HEK293 (cell line): ENCODE results near the gene PARL.

ENCODE experiments used
- CTCF ChIA-PET: fragments of 350-600 bp; formaldehyde crosslinking; extraction: SDS; loops from one replicate; lab custom pipeline; 2021; ENCODE audit warnings: antibody characterized with exemption; lab: Yijun Ruan, JAX
- POLR2A ChIA-PET: fragments of 300-600 bp; formaldehyde crosslinking; extraction: SDS; loops from one replicate; lab custom pipeline; 2020; ENCODE audit warnings: antibody characterized with exemption, inconsistent platforms; lab: Yijun Ruan, JAX
- H3K27ac ChIP-seq: fragments of 200-500 bp; sonication (Bioruptor generic); 2 replicates; pipeline ENCODE4 v1.5.1; 2014; ENCODE audit warnings: low read depth, low read length, control low read depth, inconsistent platforms; ENCODE audit errors: extremely low read depth
- H3K36me3 ChIP-seq, 2 experiments: fragments of 200-500 bp in 1 of 2; sonication (Bioruptor generic) in 1 of 2; 1 replicate in 1 of 2; 2 replicates in 1 of 2; pipeline ENCODE4 v1.5.1; 2014 to 2017; ENCODE audit warnings: inconsistent platforms in 2 of 2, low read length in 2 of 2; ENCODE audit not compliant: control insufficient read depth in 2 of 2, insufficient read depth in 1 of 2
- H3K4me1 ChIP-seq: fragments of 200-500 bp; sonication (Bioruptor generic); 2 replicates; pipeline ENCODE4 v1.5.1; 2014; ENCODE audit warnings: mild to moderate bottlenecking, low read length, inconsistent platforms; ENCODE audit not compliant: control insufficient read depth, insufficient read depth
- H3K4me3 ChIP-seq: 2 replicates; pipeline ENCODE4 v1.5.1; 2011; ENCODE audit warnings: low read depth, mild to moderate bottlenecking, control low read depth, low read length, moderate library complexity
- H3K9me3 ChIP-seq: fragments of 200-500 bp; sonication (Bioruptor generic); 2 replicates; pipeline ENCODE4 v1.5.1; 2014; ENCODE audit warnings: low read depth, low read length, inconsistent platforms; ENCODE audit not compliant: control insufficient read depth, insufficient read depth
- FEZF1 ChIP-seq: fragments of 450-650 bp; formaldehyde crosslinking; IDR thresholded peaks from 2 replicates; pipeline ENCODE4 v1.5.1; 2016; ENCODE audit warnings: missing biosample characterization, missing genetic modification characterization
- KLF1 ChIP-seq: fragments of 450-650 bp; formaldehyde crosslinking; IDR thresholded peaks from 2 replicates; pipeline ENCODE4 v1.5.1; 2016; ENCODE audit warnings: missing biosample characterization, missing genetic modification characterization
- KLF7 ChIP-seq: fragments of 450-650 bp; formaldehyde crosslinking; IDR thresholded peaks from 2 replicates; pipeline ENCODE4 v1.5.1; 2016; ENCODE audit warnings: missing biosample characterization, missing genetic modification characterization, borderline replicate concordance
- ZNF157 ChIP-seq: fragments of 450-650 bp; formaldehyde crosslinking; IDR thresholded peaks from 2 replicates; pipeline ENCODE4 v1.5.1; 2016; ENCODE audit warnings: missing biosample characterization, missing genetic modification characterization
- ZNF521 ChIP-seq: fragments of 450-650 bp; formaldehyde crosslinking; IDR thresholded peaks from 2 replicates; pipeline ENCODE4 v1.5.1; 2017; ENCODE audit warnings: missing biosample characterization, mild to moderate bottlenecking, missing genetic modification characterization
- ZNF585B ChIP-seq: fragments of 450-650 bp; formaldehyde crosslinking; IDR thresholded peaks from 2 replicates; pipeline ENCODE4 v1.5.1; 2016; ENCODE audit warnings: missing biosample characterization, missing genetic modification characterization
- ZNF624 ChIP-seq: fragments of 450-650 bp; formaldehyde crosslinking; IDR thresholded peaks from 2 replicates; pipeline ENCODE4 v1.5.1; 2017; ENCODE audit warnings: missing biosample characterization, missing genetic modification characterization
- ZNF837 ChIP-seq: fragments of 450-650 bp; formaldehyde crosslinking; IDR thresholded peaks from 2 replicates; pipeline ENCODE4 v1.5.1; 2016; ENCODE audit warnings: missing biosample characterization, missing genetic modification characterization
- TF ChIP-seq, protein P1 (sequence below): fragments of 450-650 bp; formaldehyde crosslinking; IDR thresholded peaks from 2 replicates; pipeline ENCODE4 v1.5.1; 2016; ENCODE audit warnings: missing biosample characterization, missing genetic modification characterization
- TF ChIP-seq, protein P2 (sequence below): fragments of 450-650 bp; formaldehyde crosslinking; IDR thresholded peaks from 2 replicates; pipeline ENCODE4; 2016; ENCODE audit warnings: missing biosample characterization, missing genetic modification characterization
- TF ChIP-seq, protein P3 (sequence below): fragments of 450-650 bp; formaldehyde crosslinking; IDR thresholded peaks from 2 replicates; pipeline ENCODE4 v1.5.1; 2017; ENCODE audit warnings: missing biosample characterization, missing genetic modification characterization
- TF ChIP-seq, protein P4 (sequence below): fragments of 450-650 bp; formaldehyde crosslinking; IDR thresholded peaks from 2 replicates; pipeline ENCODE4 v1.5.1; 2016; ENCODE audit warnings: missing biosample characterization, missing genetic modification characterization

PARL gene

DNA sequence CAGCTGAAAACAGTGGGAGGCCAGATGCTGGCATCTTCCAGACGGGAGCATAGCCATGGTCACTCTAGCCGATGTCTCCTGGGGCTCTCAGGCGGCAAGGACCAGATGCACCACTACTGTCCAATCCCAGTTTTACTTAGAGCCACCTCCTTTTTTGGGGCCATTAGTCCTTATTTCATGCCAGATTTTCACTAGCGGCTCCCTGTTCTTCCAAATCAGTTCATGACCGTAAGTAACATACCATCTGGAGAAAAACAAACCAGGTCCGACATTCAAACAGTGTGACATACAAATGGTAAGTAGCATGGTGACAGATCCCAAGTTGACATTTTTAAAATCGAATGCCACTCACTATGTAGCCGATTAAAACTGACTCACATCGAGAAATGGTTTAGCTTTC is 55.2 kb downstream of the PARL start (continued):
- TF ChIP-seq, protein P1, sequence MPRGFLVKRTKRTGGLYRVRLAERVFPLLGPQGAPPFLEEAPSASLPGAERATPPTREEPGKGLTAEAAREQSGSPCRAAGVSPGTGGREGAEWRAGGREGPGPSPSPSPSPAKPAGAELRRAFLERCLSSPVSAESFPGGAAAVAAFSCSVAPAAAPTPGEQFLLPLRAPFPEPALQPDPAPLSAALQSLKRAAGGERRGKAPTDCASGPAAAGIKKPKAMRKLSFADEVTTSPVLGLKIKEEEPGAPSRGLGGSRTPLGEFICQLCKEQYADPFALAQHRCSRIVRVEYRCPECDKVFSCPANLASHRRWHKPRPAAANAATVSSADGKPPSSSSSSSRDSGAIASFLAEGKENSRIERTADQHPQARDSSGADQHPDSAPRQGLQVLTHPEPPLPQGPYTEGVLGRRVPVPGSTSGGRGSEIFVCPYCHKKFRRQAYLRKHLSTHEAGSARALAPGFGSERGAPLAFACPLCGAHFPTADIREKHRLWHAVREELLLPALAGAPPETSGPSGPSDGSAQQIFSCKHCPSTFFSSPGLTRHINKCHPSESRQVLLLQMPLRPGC (tag by site-specific recombination), result no peak
- TF ChIP-seq FEZF1 (tag by site-specific recombination) (no peak), KLF1 (tag by site-specific recombination) (no peak)

DNA sequence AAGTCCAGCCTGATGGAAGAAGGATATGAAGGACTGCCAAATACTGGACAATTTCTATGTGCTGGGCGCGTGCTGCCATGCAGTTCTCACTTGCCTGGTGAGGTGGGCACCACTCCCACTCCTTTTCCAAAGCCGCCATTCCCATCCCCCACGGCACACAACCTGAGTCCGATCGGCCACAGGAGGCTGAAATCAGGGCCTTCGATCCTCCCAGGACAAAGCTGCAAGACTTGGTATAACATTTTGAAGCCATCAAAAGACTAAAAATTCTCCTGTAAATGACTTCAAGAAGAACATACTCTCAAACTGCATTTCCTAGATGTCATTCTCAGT is 56.2 kb downstream of the PARL start:
- Histone ChIP-seq H3K36me3 (peaks cover 3 to 39% of the 10 kb centered on the region in 2 experiments; a peak in 2 of 3 replicates), H3K4me1 (peaks cover 5% of the 10 kb centered on the region), H3K9me3 (no peaks in the 10 kb centered on the region), H3K4me3 (no peak overlapping the region), H3K27ac (no peak overlapping the region)
- ChIA-PET POLR2A (no interaction called here), CTCF (interaction anchor here (0.6 kb wide), 1 partner anchor 950 kb away, joined by 4 read pairs; no protein-coding TSS in a partner anchor)
- no peak for TF ChIP-seq ZNF585B (tag by site-specific recombination)
- no peak for TF ChIP-seq ZNF837
- TF ChIP-seq, protein P2, sequence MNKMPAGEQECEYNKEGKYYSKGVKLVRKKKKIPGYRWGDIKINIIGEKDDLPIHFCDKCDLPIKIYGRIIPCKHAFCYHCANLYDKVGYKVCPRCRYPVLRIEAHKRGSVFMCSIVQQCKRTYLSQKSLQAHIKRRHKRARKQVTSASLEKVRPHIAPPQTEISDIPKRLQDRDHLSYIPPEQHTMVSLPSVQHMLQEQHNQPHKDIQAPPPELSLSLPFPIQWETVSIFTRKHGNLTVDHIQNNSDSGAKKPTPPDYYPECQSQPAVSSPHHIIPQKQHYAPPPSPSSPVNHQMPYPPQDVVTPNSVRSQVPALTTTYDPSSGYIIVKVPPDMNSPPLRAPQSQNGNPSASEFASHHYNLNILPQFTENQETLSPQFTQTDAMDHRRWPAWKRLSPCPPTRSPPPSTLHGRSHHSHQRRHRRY (tag by site-specific recombination), result no peak
- no peak for TF ChIP-seq ZNF157 (tag by site-specific recombination)
- TF ChIP-seq, protein P3, sequence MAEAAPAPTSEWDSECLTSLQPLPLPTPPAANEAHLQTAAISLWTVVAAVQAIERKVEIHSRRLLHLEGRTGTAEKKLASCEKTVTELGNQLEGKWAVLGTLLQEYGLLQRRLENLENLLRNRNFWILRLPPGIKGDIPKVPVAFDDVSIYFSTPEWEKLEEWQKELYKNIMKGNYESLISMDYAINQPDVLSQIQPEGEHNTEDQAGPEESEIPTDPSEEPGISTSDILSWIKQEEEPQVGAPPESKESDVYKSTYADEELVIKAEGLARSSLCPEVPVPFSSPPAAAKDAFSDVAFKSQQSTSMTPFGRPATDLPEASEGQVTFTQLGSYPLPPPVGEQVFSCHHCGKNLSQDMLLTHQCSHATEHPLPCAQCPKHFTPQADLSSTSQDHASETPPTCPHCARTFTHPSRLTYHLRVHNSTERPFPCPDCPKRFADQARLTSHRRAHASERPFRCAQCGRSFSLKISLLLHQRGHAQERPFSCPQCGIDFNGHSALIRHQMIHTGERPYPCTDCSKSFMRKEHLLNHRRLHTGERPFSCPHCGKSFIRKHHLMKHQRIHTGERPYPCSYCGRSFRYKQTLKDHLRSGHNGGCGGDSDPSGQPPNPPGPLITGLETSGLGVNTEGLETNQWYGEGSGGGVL, result no peak
- no peak for TF ChIP-seq ZNF521 (tag by site-specific recombination)
- TF ChIP-seq, protein P4, sequence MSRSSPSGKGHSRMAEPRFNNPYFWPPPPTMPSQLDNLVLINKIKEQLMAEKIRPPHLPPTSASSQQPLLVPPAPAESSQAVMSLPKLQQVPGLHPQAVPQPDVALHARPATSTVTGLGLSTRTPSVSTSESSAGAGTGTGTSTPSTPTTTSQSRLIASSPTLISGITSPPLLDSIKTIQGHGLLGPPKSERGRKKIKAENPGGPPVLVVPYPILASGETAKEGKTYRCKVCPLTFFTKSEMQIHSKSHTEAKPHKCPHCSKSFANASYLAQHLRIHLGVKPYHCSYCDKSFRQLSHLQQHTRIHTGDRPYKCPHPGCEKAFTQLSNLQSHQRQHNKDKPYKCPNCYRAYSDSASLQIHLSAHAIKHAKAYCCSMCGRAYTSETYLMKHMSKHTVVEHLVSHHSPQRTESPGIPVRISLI (tag by site-specific recombination), result no peak

DNA sequence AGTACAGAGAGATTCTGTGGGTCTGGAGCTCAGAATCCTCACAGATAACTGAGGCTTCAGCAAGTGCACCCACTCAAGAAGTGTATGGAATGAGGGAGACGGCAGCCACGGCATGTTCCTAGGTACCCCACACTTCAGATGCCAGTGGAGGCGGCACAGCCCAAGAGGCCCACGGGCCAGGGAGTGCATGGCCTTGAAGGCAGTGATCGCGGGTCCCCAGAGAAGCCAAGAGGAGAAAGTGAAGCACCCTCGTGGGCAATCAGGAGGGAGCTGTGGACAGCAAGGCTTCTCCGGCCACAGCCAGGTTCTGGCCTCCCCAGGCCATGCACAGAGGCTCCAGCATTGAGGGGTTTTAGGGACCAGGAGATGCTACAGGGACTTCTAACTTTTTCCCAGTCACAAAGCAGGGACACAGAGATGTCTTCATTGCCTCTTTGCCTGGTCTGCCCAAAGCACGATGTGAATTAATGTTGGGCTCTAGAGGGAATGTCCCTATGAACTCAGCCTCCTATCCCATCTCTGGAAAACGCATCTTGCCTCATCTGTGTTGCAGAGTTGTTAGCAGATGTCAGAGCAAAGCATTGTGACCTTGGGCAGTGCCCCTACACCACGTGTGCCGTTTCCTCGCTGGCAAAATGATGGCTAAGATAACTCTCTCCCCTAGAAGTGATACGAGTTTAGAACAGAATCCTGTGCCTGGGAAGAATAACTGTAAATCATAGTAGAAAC is 56.7 kb downstream of the PARL start:
- ChIA-PET CTCF (no interaction called here), POLR2A (no interaction called here)
- TF ChIP-seq KLF7 (tag by site-specific recombination) (no peak), ZNF624 (tag by site-specific recombination) (no peak)
- peaks cover 5% of the 10 kb centered on the region for H3K4me1 ChIP-seq
- no peak overlapping the region for H3K27ac ChIP-seq
- peaks cover 3 to 33% of the 10 kb centered on the region in 2 experiments; a peak in 2 of 3 replicates for H3K36me3 ChIP-seq
- H3K4me3 ChIP-seq, result no peak overlapping the region
- no peaks in the 10 kb centered on the region for H3K9me3 ChIP-seq
